GM12873 (cell line): ENCODE results near the gene CLEC16A.

Source experiments
- CTCF ChIP-seq: IDR thresholded peaks from 2 replicates; pipeline ENCODE4 v1.5.1; 2012; ENCODE audit warnings: low read depth, mild to moderate bottlenecking, moderate library complexity, low read length, control low read depth; ENCODE audit not compliant: insufficient read depth; ENCODE audit errors: missing control alignments

CLEC16A gene

DNA sequence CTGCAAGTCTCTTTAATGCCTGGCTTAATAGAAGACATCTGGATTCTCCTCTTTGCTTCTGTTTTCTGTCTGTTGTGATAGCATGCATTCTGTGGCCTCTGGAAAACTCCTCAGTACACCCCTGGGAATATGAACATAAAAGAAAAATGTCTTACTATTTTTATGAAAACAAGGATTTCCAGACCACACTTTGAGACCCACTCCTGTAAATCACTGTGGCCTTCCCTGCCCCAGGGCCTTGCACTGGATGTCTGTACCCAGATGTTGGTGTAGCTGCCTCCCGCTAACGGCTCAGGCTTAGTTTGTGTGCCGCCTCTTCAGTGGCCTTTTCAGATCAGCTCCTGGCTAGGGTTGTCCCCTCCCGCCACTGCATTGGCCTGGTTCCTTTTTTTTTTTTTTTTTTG lies 185.0 kb downstream of the CLEC16A start:
- no peak for TF ChIP-seq CTCF

- TF ChIP-seq CTCF: no peak
These were observed 186.8 kb downstream of the CLEC16A start for GRCh38 chr16:11130978-11131665.

DNA sequence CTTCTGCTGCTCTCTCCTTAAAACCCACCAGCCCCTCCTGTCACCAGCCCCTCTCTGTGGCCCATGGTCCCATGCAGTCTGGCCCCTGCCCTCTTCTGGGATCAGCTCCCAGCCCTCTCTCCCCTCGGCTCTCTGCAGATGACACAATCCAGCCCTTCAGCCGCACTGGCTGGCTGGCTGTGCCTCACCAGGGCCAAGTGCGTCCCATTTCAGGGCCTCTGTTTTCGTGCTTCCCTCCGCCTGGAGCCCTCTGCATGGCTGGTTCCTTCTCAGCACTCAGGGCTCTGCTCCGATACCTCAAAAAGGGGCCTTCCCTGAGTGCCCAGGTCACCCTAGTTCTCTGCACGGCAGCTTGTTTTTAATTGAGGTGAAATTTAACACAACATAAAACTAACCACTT lies 187.3 kb downstream of the CLEC16A start:
- TF ChIP-seq CTCF: no peak

- no peak for TF ChIP-seq CTCF
These were observed 189.1 kb downstream of the CLEC16A start for GRCh38 chr16:11133344-11133943.

- no peak for TF ChIP-seq CTCF
These were observed 190.5 kb downstream of the CLEC16A start for GRCh38 chr16:11134722-11135463.

GRCh38 chr16:11135464-11135973 lies 191.2 kb downstream of the CLEC16A start:
- no peak for TF ChIP-seq CTCF

DNA sequence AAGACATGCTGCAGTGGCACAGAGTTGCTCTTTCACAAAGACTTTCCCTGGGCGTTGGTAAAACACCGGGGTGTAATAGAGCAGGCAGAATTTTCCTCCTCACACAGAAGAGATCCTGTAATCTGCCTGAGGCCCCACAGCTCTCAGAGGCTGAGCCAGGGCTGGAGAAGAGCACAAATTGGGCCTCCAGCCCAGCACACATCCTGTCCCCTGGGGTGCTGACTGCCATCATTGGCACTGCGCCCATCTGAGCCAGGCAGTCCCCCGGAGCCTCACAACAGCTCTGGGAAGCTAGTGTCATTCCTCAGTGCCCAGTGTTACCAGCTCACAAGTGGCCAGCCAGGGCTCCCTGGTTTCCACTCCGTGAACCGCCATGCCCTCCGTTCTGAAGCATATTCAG lies 192.2 kb downstream of the CLEC16A start:
- no peak for TF ChIP-seq CTCF
